IPS-NIHi11 (cell line): Measurements from ENCODE around the gene SEC14L1.
A peak's percentile ranks its signal among the peaks of the same experiment; 100 is the strongest.
"Not testable (repeated sequence)": the region's sequence is repeated elsewhere in the genome, so short reads cannot be mapped to it uniquely, and the experiment has no call there.

ENCODE experiments used
- DNase-seq: peaks from one replicate; pipeline ENCODE4 v3.0.0; 2012; ENCODE audit warnings: mixed read lengths, low spot score

The SEC14L1 gene

DNA sequence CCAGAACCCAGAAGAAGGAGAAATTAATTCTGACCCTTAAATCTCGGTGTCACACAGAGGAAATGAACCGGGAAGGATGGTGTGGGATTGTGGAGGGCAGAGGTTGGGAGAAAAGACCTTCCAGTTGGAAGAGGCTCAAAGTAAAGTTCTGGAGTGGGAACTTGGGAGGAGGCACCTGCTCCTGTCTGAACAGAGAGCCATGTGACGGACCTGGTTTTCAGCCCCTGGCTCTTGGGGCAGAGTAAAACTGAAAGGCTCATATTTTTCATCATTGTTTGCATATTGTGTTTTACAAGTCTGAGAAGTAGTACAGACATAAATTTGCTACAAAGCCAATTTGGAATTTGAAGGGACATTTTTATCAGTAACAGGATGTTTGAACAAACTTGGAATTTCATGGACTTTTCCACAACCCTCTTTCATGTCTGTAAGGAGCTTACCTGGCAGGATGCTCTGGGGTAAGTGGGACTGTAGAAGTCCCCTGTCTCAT is 24.4 kb upstream of the SEC14L1 start:
- DNase-seq, result no peak

DNA sequence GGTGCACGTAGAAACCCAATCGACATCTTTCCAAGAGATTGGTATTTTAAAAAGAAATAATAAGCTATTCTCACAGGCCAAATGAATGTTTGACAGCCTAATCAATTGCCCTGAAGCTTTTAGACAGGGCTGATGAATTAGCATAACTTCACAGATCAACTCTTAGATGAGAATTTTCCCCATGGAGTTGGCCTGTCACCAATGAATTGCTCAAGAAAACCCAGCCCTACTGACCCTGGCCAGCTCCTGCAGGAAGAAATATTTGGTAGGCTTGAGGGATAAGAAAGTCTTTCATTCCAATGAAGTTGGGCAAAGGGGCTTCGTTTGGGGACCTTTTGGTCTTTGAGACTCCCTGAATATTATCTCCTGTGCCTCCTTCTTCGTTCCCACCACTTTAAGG is 23.4 kb upstream of the SEC14L1 start:
- DNase-seq, result no peak

DNA sequence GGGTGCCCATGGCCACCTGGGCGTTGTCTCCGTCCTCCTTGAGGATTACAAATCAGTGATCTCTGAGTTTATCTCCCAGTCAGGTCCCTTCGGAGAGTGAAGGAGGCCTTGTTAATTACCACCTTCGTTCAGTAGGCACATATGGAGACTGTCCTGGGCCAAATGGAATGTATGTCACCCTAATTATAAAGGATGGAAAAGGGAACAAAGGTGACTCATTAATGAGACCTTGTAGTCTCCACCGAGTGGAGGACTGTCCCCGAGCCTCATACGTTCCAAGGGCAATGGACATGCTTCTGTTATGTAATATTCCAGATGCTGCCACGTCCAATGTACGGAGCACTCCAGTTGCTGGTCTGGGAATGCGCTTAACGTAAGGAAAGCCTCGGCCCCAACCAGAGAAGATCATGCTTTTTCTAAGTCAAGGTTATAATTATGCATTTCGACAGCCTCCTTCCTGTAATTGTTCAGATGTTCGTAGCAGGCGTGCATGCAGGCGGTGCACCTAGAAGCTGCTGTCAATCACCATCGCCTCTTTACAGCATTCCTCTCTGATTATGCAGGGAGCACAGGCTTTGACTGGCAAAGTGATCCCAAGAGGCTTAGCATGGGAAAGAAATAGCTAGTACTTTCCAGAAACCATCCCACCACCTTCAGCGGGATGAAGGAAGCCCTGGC is 22.4 kb upstream of the SEC14L1 start:
- no peak for DNase-seq

DNA sequence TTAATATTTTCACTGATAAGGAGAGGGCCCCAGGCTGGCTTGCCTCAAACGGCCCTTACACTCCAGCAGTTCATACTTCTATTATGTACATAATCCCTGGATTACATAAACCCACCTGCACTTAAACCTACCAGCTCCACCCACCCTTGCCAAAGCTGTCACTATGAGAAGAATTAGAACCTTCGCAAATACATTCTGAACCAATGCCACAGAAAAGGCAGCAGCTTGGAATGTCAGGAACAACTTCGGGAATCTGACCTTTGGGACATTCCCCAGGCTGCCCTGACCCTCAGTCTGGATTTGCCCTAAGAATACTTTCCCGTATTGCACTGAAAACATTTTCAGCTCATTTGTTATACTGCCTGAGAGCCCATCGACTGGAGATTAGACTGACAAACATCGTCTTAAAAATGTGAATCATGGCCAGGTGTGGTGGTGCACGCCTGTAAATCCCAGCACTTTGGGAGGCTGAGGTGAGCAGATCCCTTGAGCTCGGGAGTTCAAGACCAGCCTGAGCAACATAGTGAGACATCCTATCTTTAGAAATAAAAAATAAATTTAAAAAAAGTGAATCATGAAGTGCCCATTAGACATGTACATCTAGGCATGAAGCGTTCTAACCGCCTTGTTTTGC is 21.0 kb upstream of the SEC14L1 start:
- DNase-seq, result no peak

DNA sequence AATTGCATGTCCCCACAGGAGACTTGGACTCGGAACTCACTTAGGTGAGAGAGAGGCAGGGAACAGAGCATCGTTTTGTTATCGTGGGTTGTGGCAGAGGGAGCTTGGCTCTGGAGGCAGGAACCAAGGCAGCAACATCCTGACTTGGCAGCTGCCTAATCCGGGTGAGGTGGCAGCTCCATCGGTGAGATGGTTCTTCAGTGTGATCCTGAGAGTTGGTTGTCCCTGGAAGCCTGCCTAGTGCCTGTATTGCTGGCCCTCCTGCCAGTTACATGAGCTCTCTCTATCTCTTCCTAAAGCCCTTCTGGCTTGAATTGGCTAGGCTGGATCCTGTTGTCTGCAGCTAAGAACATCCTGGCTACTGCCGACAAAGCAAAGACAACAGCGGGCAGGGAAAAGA is 19.9 kb upstream of the SEC14L1 start:
- no peak for DNase-seq

DNA sequence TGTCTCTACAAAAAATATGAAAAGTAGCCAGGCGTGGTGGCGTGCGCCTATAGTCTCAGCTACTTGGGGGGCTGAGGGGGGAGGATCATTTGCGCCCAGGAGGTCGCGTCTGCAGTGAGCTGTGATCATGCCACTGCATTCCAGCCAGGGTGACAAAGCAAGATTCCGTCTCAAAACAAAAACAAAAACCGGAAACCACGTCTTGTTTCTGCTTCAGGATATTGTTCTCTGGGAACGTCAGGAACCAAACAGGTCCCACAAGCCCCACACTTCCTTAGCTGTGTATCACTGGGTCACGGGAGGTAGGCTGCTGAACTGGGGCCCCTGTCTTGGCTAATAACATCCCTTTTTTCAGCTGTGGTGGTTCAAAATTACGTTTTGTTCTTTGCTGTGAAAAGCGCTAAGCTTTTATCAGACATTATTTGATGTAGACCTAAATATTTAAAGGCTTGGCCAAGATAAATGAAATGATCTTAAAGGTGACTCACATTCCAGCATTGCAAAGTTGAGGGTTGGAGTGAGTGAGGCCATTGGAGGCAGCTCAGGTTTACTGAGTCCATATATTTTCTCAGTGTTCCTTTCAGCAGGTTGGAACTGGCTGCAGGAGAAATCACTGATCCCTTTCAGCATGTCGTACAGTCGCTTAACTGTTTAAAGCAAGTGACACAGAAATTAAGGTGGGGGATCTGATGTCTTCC is 16.4 kb upstream of the SEC14L1 start:
- no peak for DNase-seq

DNA sequence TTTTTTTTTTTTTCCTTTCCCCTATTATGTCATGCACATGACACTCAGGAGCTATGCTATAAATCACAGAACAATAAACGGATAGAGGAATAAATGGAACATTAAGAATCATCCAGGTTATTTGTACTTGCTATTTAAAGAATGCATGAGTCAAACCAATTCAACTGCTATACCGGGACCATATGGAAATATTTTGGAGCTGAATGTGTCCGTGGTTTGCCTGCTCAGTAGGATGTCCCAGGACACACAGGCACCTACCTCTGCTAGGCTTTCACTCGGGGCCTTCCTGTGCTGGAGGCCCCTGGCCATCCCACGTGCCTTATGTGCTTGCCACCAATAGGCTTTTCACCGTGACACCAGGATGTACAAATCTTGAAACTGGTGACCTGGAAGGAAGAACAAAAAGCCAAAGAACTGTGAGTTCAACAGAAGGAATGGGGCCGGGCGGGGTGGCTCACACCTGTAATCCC is 15.3 kb upstream of the SEC14L1 start:
- no peak for DNase-seq

DNA sequence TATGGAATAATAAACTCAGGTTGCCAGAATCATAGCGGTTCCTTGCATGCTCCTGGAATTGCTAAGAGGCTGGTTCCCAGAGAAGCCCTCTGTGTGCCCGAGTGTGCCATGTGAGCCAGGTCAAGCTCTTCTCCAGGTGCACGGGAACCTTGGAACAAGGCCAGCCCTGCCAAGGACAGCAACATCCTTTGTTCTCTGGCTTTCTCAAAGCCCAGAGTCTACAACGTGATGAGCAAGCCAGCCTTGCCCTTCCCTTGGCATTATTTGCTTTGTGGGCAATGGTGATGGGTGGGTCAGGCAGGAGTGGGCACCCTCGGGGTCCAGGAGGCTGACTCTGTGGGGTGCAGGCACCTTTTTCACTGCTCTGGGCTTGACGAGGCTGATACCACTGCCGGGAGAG is 14.2 kb upstream of the SEC14L1 start:
- DNase-seq, result no peak

DNA sequence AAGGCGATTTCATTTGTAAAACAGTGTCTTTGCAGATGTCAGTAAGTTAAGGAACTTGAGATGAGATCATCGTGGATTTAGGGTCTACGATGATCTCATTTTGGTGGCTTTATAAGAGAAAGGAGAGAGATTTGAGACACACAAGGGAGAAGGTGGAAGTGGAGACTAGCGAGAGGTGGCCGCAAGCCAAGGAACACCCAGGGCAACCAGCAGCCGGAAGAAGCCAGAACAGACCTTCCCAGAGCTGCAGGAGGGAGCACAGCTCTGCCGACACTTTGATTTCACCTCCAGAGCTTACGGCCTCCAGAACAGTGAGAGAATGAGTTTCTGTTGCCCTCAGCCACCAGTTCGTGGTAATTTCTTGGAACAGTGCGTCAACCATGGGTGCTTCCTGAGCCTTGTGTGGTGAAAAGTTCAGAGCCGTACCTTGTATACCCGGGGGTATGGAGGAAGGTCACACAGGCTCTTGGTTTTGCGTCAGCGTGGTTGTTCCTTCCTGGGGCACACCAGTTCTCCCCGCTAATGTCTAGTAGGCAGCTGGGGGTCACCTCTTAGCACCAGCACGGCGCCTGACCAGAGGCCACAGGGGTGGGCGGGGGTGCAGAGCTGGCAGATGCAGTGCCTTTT is 12.9 kb upstream of the SEC14L1 start:
- DNase-seq, result no peak

DNA sequence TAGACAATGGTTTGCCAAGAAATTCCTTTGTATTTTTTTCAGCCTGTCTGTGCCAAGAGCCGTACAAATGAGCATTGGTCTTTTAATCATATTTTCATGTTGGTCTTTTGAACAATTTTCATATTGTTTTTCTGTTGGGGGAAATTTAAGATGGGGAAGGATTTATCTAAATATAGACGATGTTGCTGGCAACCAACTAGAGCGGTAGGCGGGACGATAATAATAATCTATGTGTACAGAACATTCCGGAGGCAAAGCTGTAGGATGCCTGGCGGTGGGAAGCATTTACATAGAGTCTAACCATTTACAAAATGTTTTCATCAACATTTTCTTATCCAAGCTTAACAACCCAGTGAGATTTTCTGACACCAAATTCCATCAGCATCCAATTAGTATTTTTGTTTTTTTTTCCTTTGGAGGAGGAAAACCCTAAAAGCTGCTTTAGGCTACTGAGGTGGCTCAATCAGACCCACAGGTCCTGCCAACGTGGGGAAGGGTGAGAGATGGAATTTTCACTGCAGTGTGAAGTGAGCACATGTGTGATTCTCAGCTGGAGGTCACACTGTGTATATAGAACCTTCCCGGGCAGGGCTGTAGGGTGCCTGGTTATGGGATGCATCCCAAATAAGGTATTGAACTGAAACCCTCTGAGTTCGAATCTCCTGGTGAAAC is 11.7 kb upstream of the SEC14L1 start:
- no peak for DNase-seq

DNA sequence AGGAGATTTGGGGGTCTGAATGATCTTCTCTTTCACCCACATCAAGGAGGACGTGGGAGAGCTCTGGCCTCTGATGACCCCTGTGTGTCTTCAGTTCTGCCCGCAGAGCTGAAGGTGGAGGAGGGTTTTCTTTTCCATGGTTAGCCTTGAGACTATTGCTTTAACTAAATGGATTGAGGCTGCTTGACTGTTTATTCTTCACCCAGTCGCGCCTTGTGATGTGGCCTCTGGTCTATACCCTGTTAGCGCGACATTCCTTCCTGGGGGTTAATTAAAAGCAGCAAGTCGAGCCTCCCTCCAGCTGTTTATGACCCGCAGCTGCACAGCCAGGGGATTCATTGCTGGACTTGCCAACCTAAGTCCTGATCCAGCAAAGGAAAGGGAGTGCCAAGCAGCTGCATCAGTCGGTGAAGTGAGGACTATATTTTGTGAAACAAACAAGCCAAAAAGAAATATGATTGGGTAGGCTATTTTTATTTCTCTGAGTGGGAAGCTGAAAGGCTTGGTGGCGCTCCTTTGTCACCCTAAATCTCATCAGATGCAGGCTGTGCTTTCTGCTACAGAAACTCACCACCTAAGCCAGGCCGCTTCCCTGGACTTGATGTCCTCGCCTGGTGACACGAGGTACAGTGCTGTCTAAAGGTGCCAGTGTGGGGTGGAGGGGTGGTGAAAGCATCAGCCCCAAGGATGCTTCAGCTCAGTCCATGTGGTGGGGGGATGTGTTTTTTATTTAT is 11.0 kb upstream of the SEC14L1 start:
- no peak for DNase-seq

DNA sequence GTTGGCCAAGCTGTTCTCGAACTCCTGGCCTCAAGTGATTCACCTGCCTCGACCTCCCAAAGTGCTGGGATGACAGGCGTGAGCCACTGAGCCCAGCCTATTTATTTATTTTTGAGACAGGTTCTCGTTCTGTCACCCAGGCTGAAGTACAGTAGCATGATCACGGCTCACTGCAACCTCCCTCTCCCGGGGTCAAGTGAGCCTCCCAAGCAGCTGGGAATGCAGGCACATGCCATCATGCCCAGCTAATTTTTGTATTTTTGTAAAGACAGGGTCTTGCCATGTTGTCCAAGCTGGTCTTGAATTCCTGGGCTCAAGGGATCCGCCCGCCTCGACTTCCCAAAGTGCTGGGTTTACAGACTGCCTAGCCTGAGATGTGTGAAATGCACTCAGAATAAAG is 10.2 kb upstream of the SEC14L1 start:
- no peak for DNase-seq

DNA sequence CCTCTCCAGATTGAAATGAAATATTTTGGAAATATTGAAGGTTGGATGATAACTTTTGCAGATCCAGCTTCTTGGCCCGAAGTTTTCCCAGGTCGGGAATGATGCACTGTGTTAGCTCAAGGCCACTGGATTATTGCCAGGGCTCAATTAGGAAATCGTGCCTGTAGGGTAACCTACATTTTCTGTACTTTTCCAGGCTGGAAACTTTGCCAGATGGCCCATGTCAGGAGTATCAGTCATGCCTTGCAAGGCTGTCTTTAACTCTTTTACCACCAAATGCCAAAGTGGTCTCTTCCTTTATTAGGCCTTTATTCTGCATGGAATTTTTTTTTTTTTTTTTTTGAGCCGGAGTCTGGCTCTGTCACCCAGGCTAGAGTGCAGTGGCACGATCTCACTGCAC is 8.9 kb upstream of the SEC14L1 start:
- DNase-seq, result no peak

DNA sequence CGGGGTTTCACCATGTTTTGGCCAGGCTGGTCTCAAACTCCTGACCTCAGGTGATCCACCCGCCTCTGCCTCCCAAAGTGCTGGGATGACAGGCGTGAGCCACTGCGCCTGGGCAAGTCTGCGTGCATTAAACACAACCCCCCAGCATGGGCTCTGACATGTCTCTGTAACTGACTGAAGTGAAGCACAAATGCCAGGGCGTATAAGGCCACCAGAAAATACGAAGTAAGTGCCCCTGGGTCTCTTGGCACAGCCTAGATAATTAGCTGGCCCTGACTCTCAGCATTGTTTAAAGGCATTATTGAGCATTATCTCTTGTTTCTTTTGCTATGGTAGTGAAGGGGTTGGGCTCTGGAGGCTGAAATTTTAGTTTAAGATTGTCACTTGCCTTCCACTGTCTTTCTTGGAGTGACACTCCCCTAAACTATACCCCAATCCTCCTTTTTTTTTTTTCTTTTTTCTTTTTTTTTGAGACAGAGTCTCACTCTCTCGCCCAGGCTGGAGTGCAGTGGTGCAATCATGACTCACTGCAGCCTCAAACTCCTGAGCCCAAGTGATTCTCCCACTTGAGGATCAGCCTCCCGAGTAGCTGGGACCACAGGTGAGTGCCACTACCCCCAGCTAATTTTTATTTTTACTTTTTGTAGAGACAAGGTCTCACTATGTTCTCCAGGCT is 8.2 kb upstream of the SEC14L1 start:
- DNase-seq, result no peak

DNA sequence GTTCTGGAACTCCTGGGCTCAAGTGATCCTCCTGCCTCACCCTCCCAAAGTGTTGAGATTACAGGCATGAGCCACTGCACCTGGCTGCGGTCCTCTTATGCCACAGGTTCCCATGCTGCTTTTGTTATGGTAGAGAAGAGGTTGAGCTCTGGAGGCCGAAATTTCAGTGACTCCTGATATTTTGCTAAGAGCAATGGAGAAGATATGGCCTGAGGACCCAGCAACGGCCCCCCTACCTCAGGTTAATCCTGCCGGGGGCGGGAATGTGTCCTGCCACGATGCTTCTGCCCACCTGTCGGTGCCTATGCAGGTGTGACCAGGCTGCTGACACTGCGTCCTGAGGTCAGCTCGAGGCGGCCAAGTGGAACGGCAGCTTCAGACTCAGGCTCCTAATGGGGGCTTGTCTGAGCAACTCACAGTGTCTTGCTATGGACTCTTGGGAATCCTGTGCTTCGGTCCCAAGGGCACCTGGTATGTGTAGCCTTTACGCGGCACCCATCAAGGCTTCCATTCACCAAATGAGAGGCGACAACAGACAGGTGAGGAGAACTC is 7.6 kb upstream of the SEC14L1 start:
- DNase-seq, result no peak

DNA sequence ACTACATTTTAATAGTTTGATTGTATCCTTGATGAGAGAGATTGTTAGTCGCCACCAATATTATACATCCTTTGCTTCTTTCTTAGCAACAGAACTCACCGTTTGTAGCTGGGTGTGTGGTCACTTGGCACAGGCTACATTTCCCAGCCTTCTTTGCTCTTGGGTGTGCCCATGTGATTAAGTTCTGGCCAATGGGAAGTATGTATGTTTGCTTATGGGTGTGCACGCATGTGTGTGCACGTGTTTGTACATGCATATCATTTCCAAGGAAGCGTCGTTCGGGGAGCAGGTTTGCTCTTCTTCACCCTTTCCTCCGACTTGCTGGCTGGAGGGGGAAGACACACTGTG is 4.4 kb upstream of the SEC14L1 start:
- no peak for DNase-seq

DNA sequence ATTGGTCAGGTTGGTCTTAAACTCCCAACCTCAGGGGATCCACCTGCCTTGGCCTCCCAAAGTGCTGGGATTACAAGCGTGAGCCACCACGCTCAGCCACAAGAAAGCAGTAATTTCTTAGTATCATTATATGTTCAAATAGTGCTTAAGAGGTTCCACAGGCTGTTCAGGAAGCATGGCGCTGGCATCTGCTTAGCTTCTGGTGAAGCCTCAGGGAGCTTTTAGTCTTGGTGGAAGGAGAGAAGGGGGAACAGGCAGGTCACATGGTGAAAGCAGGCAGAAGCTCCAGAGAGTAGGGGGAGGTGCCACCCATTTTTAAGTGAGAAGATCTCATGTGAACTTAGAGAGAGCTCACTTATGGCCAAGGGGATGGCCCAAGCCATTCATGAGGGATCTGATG is 3.7 kb upstream of the SEC14L1 start:
- no peak for DNase-seq

DNA sequence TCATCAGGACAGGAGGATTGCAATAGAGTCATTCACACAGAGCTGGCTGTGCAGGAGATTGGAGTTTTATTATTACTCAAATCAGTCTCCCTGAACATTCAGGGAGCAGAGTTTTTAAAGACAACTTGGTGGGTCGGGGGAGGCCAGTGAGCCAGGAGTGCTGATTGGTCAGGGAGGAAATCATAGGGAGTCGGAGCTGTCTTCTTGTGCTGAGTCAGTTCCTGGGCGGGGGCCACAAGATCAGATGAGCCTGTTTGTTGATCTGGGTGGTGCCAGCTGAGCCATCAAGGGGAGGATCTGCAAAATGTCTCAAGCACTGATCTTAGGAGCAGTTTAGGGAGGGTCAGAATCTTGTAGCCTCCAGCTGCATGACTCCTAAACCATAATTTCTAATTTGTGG is 2.9 kb upstream of the SEC14L1 start:
- DNase-seq, result not testable (repeated sequence)

DNA sequence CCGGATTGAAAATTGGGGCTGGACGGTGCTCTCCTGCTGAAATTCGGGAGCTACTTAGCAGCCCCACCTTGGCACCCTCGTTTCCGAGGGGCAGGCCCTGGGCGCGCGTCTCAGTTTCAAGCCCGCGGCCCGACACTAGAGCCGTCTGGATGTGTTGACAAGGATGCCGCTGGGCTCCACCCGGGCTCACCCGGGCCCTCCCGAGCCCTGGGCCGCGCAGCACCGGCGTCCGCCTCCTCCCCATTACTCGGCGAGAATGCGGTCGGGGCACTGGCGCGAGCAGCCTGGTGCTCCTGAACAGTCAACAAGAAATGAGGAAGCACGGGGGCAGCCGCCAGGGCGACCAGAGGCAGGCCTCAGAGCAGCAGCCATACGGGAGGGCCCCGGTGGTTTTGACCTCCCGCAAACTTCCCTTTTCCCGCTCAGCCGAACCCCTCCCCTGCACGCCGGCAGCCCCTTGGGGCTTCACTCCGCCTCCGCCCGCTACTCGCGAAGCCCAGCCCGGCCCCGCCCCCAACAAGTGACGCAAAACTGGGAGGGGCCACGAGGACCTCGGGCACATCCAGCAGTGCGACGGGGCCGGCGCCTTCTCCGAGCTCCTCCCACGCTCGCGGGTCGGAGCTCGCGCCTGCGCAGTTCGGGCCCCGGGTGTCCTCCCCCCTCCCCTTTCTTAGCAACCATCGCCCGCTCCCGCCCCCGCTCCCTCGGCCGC is 447 bp upstream of the SEC14L1 start:
- peak; percentile 97 for DNase-seq

DNA sequence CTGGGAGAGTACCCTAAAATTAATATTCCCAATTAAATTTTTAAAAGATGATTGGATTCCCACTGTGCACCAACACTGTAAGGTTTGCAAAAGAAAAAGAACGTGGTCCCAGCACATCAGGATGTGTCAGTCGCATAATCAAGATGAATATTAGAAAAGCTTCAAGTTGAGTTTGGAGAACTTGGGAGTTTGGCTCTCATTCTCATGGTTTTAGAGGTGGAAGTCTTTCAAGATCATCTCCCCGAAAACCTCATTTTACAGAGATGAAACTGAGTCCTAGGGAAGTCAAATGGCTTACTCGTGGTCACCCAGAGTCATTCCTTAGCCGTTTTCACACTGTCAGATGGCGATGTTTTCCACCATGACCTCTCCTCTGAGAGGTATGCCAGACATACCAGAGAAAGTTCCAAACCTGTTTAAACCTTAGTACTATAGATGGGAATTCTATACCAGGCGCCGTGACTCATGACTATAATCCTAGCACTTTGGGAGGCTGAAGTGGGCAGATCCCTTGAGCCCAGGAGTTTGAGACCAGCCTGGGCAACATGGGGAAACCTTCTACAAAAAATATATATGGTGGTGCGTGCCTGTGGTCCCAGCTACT is 1.2 kb downstream of the SEC14L1 start:
- DNase-seq, result no peak
